SK-N-DZ (cell line): Measurements from ENCODE around the gene SFMBT1.

Experiments used
- DNase-seq: peaks from one replicate; pipeline ENCODE4 v3.0.0-alpha.2; 2015; ENCODE audit warnings: low spot score

The SFMBT1 gene

DNA sequence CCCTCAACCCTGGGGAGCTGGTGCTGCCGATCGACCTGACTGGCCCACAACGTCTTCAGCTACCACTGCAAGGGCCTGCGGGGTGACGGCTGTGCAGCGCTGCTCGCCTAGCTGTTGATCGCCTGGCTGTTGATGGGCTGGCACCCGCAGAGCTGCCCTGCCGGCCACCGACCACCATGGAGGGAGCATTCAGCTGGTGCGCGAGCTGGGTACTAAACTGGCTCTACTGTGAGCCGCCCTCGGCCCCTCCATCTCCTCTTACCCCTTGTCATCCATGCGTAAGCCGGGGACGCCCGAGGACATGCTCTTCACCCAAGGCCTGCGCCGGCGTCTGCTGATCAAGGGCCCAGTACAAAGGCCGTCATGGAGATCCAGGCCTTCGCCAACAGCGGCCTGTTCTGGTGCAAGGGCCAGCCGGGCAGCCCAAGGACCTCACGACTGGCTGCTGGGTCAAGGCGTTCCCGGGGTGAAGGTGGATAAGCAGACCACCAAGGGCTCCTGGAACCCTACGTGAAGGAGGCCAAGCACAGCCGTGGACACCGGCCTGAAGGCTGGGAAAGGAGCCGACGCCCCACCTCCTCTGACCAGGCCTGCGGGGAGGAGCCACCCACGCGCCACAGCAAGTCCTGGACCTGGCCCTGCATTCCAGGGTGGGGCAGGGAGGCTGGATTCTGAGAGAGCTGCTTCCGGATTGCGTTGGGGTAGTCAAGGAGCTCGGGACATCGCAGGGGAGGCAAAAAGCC lies 46.9 kb downstream of the SFMBT1 start:
- no peak for DNase-seq

DNA sequence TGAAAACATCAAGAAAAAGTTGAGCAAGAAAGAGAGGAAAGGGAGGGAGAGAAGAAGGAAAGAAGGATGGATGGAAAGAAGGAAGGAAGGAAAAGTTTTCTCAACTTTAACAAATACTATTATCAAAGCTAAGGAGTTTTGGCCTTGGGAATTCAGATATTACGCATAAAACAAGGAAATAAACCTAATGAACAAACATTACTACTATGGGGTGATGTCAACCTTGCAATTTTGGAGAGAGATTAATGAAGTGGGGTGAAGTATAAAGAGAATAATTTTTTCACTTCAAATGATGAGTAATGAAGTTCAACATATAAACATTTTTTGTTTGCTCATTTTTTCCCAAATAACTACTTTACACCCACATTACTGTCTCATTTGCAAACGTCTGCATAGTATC lies 55.2 kb downstream of the SFMBT1 start:
- no peak for DNase-seq

DNA sequence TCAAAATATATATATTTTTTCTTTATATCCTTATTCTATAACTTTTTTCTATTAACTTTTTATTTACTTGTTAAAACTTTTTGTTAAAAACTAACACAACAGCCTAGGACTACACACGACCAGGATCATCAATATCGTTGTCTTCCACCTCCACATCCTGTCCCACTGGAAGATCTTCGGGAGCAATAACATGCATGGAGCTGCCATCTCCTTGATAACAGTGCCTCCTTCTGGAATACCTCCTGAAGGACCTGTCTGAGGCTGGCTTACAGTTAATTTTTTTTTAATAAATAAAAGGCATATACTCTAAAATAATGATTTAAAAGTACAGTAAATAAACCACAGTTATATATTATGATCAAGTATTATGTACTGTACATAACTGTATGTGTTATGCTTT lies 58.9 kb downstream of the SFMBT1 start:
- DNase-seq = peak; percentile 23

DNA sequence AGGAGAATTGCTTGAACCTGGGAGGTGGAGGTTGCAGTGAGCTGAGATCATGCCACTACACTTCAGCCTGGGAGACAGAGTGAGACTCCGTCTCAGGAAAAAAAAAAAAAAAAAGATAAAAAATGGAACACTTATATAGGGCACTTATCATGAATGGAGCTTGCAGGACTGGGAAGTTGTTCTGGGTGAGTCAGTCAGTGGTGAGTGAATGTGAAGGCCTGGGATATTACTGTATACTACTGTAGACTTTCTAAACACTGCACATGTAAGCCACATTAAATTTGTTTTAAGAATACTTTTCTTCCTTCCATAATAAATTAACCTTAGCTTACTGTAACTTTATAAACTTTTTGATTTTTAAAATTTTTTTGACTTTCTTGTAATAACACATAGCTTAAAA lies 59.8 kb downstream of the SFMBT1 start:
- no peak for DNase-seq

DNA sequence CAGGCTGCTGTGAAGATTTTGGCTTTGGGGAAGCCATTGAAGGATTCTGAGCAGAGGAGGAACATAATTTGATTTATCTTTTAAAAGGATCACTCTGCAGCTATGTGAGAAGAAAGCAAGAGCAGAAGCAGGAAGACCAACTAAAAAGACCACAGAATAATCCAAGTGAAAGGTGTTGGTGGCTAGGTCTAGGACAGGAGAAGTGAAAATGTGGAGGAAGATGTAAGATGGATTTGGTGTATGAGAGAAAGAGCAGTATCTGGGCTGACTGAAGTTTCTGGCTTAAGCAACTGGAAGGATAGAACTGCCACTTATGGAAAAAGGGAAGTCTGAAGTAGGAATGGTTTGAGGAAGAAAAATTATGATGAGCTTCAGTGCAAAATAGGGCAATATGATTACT lies 62.0 kb downstream of the SFMBT1 start:
- no peak for DNase-seq

DNA sequence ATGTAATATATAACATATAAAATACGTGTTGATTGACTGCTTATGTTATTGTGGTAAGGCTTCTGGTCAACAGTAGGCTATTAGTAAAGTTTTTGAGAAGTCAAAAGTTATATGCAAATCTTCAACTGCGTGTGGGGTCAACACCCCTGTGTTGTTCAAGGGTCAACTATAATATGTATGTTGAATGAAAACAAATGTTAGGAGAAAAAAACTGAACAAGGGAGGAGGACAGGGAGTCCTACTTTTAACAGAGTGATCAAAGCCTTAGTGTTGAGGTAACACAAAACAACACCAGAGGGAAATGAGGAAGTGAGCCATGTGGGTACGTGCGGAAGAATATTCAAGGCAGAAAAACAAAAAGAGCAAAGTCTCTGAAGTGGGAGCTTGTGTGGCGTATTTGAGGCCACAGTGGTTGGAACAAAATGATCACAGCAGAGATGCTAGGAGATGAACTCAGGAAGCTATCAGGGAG lies 62.5 kb downstream of the SFMBT1 start:
- DNase-seq = no peak

DNA sequence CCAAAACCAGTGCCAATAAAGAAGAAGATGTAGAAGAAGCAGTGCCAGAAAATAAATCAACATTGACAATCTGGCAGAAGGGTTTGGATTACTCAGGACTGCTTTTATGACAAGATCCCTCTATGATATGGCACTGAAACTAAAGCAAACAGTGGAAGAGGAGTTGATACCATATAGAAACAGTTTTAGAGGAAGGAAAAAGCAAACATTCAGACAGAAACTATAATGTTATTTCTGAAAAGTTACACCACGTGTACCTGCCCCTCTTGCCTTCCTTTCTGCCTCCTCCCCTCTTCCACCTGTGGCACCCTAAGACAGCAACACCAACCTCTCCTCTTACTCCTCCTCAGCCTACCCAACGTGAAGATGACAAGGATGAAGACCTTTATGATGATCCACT lies 63.0 kb downstream of the SFMBT1 start:
- DNase-seq = no peak

DNA sequence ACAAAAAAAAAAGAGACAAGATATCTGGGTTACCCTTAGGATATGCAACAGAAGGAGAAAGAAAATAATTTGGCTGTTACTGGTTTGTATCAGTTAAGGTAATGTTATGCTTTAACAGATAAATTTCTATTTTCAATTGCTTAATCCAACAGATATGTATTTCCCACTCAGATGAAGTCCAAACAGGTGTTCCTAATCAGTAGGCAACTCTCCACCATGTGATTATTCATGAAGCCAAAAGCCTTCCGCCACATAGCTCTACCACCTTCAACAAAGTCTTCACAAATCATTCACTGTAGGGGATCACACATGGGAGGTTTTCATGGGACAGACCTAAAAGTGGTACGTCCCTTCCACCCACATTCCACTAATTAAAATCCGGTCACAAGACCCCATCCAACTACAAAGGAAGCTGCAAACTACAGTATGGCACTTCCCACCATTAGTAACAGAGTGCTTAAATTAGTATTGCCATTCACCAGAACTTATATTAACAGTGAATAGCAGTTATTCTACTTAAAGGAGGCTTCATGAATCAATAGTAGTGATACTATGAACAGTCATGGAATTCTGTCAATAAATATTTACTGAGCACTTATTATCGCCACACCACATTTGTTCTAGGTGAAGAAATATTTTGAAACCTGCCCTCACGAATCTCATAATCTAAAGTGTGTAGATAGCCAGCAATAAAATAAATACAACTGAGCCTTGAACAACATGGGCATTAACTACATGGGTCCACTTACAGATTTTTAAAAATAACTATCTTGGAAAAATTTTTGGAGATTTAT lies 66.5 kb downstream of the SFMBT1 start:
- no peak for DNase-seq

DNA sequence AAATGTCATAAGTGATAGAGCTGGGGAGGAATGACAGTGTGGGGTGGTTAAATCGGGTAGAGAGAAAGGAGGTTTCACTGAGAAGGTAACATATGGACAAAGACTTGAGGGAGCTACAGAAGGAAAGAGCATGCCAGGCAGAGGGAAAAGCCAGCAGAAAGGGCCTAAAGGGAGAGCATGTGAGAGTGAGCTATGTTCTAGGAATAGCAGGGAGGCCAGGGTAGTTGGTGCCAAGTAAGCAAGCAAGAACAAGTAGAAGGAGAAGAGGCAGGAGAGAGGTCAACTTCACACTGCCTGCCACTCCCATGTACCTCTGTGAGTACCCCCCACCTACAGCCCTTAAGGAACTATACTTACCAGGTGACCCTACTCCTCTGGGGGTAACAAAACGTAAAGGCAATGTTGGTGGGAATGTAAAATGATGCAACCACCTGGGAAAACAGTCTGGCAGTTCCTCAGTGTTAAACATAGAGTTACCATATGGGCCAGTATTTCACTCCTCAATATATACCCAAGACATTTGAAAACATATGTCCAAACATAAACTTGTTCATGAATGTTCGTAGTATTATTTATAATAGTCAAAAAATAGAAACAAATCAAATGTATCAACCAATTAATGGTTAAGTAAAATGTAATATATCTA lies 67.6 kb downstream of the SFMBT1 start:
- DNase-seq = no peak

DNA sequence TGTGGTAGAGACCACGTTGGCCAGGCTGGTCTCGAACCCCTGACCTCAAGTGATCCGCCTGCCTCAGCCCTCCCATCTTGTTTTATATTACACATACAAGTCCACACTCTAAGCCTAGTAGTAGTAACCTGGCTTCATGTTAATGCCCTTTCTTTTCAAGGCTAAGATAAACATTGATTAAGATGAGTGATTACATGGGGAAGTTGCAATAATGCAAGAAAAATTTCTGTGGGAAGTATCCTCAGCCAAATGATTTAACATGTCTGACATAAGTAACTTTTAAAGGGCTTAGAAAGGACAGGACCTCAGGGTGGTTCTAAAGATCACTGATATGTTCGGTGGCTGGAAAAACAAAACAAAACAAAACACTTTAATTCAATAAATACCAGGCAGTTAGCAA lies 72.1 kb downstream of the SFMBT1 start:
- DNase-seq = no peak

DNA sequence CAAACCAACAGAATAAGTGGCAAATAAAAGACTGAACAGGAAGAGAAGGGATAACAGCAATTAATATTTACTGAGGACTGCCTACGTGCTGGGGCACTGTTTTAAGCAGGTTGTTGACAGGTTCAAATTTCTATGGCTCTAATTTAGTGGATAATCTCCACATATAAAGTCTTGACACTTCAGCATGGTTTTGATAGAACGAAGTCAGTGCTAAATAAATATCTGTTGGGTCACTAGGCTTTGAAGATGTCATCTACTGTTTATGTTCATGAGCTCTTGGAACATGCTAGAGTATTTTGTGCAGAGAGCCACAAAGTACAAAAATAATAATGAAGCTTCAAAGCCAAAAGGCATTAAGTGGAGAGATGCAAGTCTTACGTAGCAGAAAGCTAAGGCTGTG lies 74.0 kb downstream of the SFMBT1 start:
- DNase-seq = no peak

DNA sequence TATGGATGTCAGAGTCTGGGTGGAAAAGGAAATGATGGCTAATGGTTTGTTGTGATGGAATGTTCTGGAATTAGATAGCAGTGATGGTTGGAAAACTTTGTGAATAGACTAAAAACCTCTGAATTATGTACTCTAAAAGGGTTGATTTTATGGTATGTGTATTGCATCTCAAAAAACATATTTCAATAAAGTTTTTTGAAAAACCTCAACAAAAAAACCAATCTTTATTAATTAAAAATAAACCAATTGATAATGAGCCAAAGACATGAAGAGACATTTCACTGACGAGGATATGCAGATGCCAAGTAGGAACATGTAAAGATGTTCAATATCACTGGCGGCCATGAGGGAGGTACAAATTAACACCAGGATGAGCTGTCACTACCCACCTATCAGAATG lies 78.5 kb downstream of the SFMBT1 start:
- DNase-seq = no peak

DNA sequence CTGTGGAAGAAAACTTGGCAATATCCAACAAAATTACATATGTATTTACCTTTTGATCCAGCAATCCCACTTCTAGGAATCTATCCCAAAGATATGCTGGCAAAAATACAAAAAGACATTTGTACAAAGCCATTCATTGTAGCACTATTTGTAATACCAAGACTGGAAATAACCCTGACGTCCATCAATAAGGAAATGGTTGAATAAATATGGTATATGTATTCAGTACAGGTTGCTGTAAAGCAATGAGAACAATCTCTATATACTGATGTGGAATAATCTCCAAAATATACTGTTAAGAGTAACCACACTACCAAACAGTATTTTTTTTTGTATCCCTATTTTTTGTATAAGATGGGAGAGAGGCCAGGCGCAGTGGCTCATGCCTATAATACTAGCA lies 83.7 kb downstream of the SFMBT1 start:
- no peak for DNase-seq

DNA sequence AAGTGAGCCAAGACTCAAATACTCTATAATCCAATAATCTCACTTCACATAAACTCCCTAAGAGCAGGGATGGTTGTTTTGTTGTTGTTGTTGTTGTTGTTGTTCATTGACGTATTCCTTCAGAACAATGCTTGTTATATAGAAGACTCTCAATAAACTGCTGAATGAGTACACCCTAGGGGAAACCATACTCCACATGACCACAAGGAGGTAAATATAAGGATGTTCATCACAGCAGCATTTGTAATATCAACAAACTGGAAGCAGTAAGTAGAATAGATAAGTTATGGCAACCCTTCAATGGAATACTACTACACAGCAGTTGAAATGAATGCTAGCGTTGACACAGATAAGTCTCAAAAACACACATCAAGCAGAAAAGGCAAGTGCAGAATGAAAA lies 86.1 kb downstream of the SFMBT1 start:
- no peak for DNase-seq

DNA sequence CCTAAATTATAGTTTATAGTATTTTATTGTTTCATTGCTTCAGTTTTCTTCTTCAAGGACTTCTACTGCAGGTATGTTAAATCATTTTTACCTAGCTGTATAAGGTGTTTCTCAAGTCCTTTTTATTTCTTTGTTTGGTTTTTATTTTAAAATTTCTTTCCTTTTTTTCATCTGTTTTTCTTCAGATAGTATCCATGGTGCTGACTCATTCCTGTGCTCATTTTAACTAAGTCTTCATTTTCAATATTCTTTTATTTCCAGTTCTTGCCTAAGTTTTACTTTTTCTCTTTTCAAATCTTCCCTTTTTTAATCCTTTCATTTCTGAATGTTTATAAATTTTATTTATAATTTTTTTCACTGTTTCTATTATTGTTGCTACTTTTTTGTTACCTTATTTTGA lies 106.3 kb downstream of the SFMBT1 start:
- DNase-seq = no peak

DNA sequence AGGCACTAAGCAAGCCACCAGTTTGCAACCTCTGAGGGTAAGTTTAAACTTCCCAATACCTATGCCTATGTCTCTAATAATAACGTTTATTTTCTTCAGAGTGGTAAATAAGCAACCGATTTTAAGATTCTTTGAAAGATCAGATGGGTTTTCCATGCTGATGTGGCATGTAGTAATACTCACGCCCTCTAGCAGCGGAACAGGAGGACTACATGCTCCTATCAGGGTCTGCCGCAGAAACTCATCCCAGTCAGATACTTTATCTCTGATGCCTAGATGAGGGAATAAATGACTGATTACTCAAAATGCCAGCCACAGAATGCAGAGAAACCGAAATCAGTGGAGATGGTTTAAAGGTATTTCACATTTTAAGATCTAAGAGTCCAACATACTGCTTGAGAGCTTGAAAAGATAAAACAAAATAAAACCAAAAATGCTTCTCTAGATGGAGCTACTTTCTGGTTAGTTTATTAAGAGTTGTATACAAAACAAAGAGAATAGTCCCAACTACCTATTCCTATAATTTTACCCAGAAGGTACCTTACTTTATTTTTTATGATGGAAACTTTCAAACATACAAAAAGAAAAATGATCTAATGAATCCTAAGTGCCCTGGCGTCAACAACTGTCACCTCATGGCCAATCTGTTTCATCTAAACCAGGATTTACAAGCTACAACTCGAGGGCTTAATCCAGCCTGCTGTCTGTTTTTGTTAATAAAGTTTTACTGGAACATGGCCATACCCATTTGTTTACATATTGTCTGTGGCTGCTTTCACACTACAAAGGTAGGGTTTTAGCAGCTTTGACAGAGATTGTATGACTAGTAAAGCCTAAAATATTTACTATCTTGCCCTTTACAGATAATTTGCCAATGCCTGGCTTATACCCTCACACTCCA lies 111.0 kb downstream of the SFMBT1 start:
- DNase-seq = peak; percentile 38

DNA sequence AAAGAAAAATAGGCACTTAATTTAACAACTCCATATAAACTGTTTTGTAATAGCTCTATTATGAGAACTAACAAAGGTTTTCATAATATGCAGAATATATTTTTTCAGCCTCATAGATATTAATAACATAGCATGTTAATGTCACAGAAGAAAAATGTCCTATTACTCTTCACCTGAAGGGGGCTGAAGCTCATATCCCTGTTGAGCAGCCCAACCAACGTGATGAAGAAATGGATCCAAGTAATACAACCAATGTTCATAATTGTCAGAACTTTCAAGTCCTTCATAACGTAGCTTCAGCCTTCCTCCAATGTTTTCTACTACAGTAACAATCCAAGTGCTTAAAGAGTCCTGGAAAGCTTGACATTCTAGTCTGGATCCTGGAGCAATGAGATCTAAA lies 114.0 kb downstream of the SFMBT1 start:
- DNase-seq = no peak

DNA sequence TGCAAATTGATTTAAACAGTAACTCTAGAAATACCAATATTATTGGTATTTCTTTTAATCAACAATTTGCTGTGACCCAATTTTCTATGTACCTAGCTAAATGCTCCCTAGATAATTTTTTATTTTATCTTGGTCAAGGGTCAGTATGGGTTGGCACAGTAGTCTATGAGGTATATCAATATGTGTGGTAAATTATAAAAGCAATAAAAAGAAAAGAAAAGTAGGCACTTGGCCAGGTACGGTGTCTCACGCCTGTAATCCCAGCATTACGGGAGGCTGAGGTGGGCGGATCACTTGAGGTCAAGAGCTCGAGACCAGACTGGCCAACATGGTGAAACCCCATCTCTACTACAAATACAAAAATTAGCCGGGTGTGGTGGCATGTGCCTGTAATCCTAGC lies 114.5 kb downstream of the SFMBT1 start:
- DNase-seq = no peak

DNA sequence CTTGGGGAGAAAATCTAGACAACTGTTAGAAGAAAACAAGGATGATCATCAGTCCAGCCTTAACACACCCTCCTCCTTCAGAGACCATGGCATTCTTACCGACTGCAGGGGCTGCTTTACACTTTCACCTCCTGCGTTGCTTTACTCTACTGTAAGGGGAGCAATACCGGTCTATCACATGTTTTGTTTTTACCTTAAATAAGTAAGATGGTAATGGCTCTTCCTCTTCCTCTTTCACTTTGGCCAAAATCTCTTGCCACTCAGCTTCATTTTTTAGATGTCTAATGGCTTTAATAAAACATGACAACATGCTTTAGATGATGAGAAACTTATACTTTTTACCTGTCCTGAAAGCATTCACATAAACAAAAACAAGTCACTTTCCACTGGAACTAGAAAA lies 115.1 kb downstream of the SFMBT1 start:
- no peak for DNase-seq

DNA sequence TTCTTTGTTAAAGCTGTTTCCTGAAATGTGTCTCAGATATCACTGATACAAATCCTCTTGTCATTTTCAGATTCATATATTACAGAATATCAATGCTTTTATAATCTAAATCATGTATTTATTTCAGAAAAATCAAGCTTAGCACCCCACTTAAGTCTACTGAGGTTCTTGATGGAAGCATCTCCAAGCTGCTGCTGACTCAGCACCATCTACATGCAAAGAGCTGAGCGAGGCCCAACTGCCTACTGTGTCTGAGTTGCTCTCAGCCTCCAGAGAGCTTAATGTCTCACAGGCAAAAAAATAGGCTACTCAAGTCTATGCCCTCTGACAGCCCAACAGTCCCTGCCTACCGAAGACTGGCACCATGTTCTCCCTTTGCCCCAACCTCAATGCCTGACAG lies 119.3 kb downstream of the SFMBT1 start:
- DNase-seq = no peak
